Ascending aorta (tissue), 2 donors: ENCODE measurements around the gene FKBP2. TPM values are rescaled to one million over a fixed set of nuclear protein-coding genes. Genes with fewer than 3 reads are reported as not detected.

Source experiments
- DNase-seq, 2 donors: peaks; one replicate each; pipeline ENCODE4 v3.0.0-alpha.2; 2019; ENCODE audit warnings: low spot score in 2 of 2
- H3K27ac ChIP-seq, 2 donors: fragments of 200-600 bp; sonication (generic); one replicate each; pipeline ENCODE4 v1.5.1; 2016 to 2017; ENCODE audit warnings: mild to moderate bottlenecking in 1 of 2
- H3K27me3 ChIP-seq: fragments of 200-600 bp; sonication (generic); one replicate; pipeline ENCODE4 v1.5.1; 2017
- H3K36me3 ChIP-seq, 2 donors: fragments of 200-600 bp; sonication (generic); one replicate each; pipeline ENCODE4 v1.5.1; 2016
- H3K4me1 ChIP-seq, 2 donors: fragments of 200-600 bp; sonication (generic); one replicate each; pipeline ENCODE4 v1.5.1; 2016 to 2017; ENCODE audit warnings: mild to moderate bottlenecking in 1 of 2
- H3K4me3 ChIP-seq, 2 donors: fragments of 200-600 bp; sonication (generic); one replicate each; pipeline ENCODE4 v1.5.1; 2016 to 2017; ENCODE audit warnings: mild to moderate bottlenecking in 1 of 2
- H3K9me3 ChIP-seq, 2 donors: fragments of 200-600 bp; sonication (generic); one replicate each; pipeline ENCODE4 v1.5.1; 2016
- CTCF ChIP-seq, 3 experiments: fragments of 200-600 bp in 2 of 3; fragments of 450-650 bp in 1 of 3; sonication (generic) in 2 of 3; IDR thresholded peaks; one replicate each; pipeline ENCODE4 v1.5.1; 2016 to 2019; ENCODE audit warnings: antibody characterized with exemption in 3 of 3, mild to moderate bottlenecking in 1 of 3, moderate library complexity in 1 of 3
- intact Hi-C: fragments of 100-400 bp; cut with DNase I; formaldehyde crosslinking; loops from one replicate; pipeline ENCODE4 v1.15.1; 2023
- total RNA-seq: library from RNA; depleted of rRNA; stranded (reverse); fragments of >200 nt; gene quantifications from one replicate; pipeline ENCODE4 v1.1.0, GENCODE V29; 2016

Gene FKBP2
- total RNA-seq, result 17.7 TPM

GRCh38 chr11:64240435-64241240 is at the start of gene FKBP2:
TSS of gene FKBP2 (plus strand) at chr11:64241095. CDS start at chr11:64242388, 1,293 bp downstream.
- H3K27me3 ChIP-seq, result no peaks in the 10 kb centered on the region
- peak within 1 kb of the TSS; percentile 99 for H3K27ac ChIP-seq
- DNase-seq, result peak; percentile 95 to 99
- intact Hi-C loops, result loop anchor here (1.0 to 2.0 kb wide), 2 partner anchors 30 to 64 kb away; partner anchors contain the start of gene ESRRA
- H3K4me3 ChIP-seq, result peak within 1 kb of the TSS; percentile 91 to 97
- H3K9me3 ChIP-seq, result no peaks in the 10 kb centered on the region
- TF ChIP-seq CTCF (IDR thresholded peaks at IDR 0.05), result no peak
- H3K4me1 ChIP-seq, result peaks cover 4 to 32% of the 10 kb centered on the region in 2 donors
- peaks cover 28 to 32% of the 10 kb centered on the region in 2 donors for H3K36me3 ChIP-seq

- no peak for TF ChIP-seq CTCF (IDR thresholded peaks at IDR 0.05)
- Histone ChIP-seq H3K36me3 (peaks cover 43 to 54% of the 10 kb centered on the region in 2 donors), H3K27ac (no peak overlapping the region), H3K9me3 (no peaks in the 10 kb centered on the region), H3K4me1 (peaks cover 0 to 3% of the 10 kb centered on the region in 2 donors), H3K27me3 (no peaks in the 10 kb centered on the region), H3K4me3 (no peak overlapping the region)
- intact Hi-C loops, result no loop called here
- no peak for DNase-seq
Observed at GRCh38 chr11:64192434-64192833, 48.5 kb upstream of the FKBP2 start.

- Histone ChIP-seq H3K27me3 (no peaks in the 10 kb centered on the region), H3K36me3 (peaks cover 80 to 89% of the 10 kb centered on the region in 2 donors), H3K9me3 (no peaks in the 10 kb centered on the region), H3K4me1 (no peaks in the 10 kb centered on the region), H3K27ac (no peak overlapping the region), H3K4me3 (no peak overlapping the region)
- no peak for TF ChIP-seq CTCF (IDR thresholded peaks at IDR 0.05)
- intact Hi-C loops, result no loop called here
- no peak for DNase-seq
Observed at GRCh38 chr11:64196626-64197025, 44.3 kb upstream of the FKBP2 start.

GRCh38 chr11:64198511-64198910 is 42.4 kb upstream of the FKBP2 start:
- no peak for DNase-seq
- intact Hi-C loops, result no loop called here
- no peaks in the 10 kb centered on the region for H3K4me1 ChIP-seq
- H3K36me3 ChIP-seq, result peaks cover 93 to 94% of the 10 kb centered on the region in 2 donors
- H3K27ac ChIP-seq, result no peak overlapping the region
- H3K4me3 ChIP-seq, result no peak overlapping the region
- H3K27me3 ChIP-seq, result no peaks in the 10 kb centered on the region
- no peak for TF ChIP-seq CTCF (IDR thresholded peaks at IDR 0.05)
- no peaks in the 10 kb centered on the region for H3K9me3 ChIP-seq

GRCh38 chr11:64201543-64201942 is 39.4 kb upstream of the FKBP2 start:
- intact Hi-C loops, result no loop called here
- H3K4me3 ChIP-seq, result no peak overlapping the region
- no peak overlapping the region for H3K27ac ChIP-seq
- no peak for DNase-seq
- peaks cover 76 to 81% of the 10 kb centered on the region in 2 donors for H3K36me3 ChIP-seq
- no peaks in the 10 kb centered on the region for H3K27me3 ChIP-seq
- TF ChIP-seq CTCF (IDR thresholded peaks at IDR 0.05), result no peak
- no peaks in the 10 kb centered on the region for H3K9me3 ChIP-seq
- H3K4me1 ChIP-seq, result no peaks in the 10 kb centered on the region
